Stomach (tissue), 4 donors: ENCODE results near the gene BBS1.

Experiments used
- POLR2A ChIP-seq, 4 donors: fragments of 450-650 bp; IDR thresholded peaks; one replicate each; pipeline ENCODE4 v1.6.1; 2016; ENCODE audit warnings: antibody characterized with exemption in 4 of 4, control low read depth in 2 of 4, mild to moderate bottlenecking in 1 of 4, moderate library complexity in 1 of 4
- POLR2AphosphoS5 ChIP-seq, 3 donors: sonication (generic); formaldehyde crosslinking; IDR thresholded peaks; one replicate each; pipeline ENCODE4 v1.6.1; 2016; ENCODE audit warnings: antibody characterized with exemption in 3 of 3
- TF ChIP-seq, protein P1 (sequence below), 7 experiments: fragments of 450-650 bp in 4 of 7; fragments of 200-600 bp in 3 of 7; sonication (generic) in 3 of 7; IDR thresholded peaks; one replicate each; pipeline ENCODE4 v1.5.1; 2016 to 2019; ENCODE audit warnings: antibody characterized with exemption in 7 of 7, control low read depth in 2 of 7, mild to moderate bottlenecking in 1 of 7

DNA sequence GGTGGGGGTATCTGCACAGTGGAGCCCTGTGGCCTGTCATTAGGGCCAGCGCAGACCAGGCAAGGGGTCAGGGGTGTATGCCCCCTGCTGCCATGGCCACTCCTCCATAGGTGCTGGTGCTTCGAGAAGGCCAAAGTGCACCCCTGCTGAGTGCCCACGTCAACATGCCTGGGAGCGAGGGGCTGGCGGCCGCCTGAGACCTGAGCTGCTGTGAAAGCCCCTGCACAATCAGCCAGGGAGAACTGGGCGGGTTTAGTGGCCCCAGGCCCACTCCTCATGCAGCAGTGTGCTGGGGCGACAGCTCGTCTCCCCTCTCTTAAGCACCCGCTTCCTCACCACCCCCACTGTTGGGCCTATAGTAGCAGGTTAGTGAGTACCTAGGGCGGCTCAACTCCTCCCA lies 21.4 kb downstream of the BBS1 start:
- TF ChIP-seq, protein P1, sequence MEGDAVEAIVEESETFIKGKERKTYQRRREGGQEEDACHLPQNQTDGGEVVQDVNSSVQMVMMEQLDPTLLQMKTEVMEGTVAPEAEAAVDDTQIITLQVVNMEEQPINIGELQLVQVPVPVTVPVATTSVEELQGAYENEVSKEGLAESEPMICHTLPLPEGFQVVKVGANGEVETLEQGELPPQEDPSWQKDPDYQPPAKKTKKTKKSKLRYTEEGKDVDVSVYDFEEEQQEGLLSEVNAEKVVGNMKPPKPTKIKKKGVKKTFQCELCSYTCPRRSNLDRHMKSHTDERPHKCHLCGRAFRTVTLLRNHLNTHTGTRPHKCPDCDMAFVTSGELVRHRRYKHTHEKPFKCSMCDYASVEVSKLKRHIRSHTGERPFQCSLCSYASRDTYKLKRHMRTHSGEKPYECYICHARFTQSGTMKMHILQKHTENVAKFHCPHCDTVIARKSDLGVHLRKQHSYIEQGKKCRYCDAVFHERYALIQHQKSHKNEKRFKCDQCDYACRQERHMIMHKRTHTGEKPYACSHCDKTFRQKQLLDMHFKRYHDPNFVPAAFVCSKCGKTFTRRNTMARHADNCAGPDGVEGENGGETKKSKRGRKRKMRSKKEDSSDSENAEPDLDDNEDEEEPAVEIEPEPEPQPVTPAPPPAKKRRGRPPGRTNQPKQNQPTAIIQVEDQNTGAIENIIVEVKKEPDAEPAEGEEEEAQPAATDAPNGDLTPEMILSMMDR (IDR thresholded peaks at IDR 0.05), result no peak
- no peak for TF ChIP-seq POLR2AphosphoS5 (IDR thresholded peaks at IDR 0.05)
- no peak for TF ChIP-seq POLR2A (IDR thresholded peaks at IDR 0.05)
